ENCODE data around the gene CTBP1.

The CTBP1 gene

GRCh38 chr4:1222036-1222789 is 26.7 kb downstream of the CTBP1 start:
- Histone ChIP-seq H3K36me3 (ENCODE audit: control insufficient read depth in 2 of 2, insufficient read depth in 2 of 2, low read length in 2 of 2) (peaks cover 25 to 39% of the 10 kb centered on the region in 2 donors), H3K4me3 (ENCODE audit: low read length in 2 of 2) (no peak overlapping the region), H3K9me3 (ENCODE audit: control insufficient read depth in 2 of 2, low read length in 2 of 2) (no peaks in the 10 kb centered on the region), H3K4me1 (ENCODE audit: control insufficient read depth, insufficient read depth, low read length) (peaks cover 5% of the 10 kb centered on the region), H3K27ac (ENCODE audit: low read length) (no peak overlapping the region), H3K27me3 (ENCODE audit: control insufficient read depth in 1 of 2, insufficient read depth in 2 of 2, low read length in 2 of 2) (no peaks in the 10 kb centered on the region), H3K9ac (ENCODE audit: low read length in 2 of 2) (no peak overlapping the region)

GRCh38 chr4:1221155-1221870 is 27.6 kb downstream of the CTBP1 start:
- Histone ChIP-seq H3K4me3 (ENCODE audit: low read length in 2 of 2) (no peak overlapping the region), H3K9ac (ENCODE audit: low read length in 2 of 2) (no peak overlapping the region), H3K9me3 (ENCODE audit: control insufficient read depth in 2 of 2, low read length in 2 of 2) (no peaks in the 10 kb centered on the region), H3K27ac (ENCODE audit: low read length) (no peak overlapping the region), H3K4me1 (ENCODE audit: control insufficient read depth, insufficient read depth, low read length) (peaks cover 8% of the 10 kb centered on the region), H3K36me3 (ENCODE audit: control insufficient read depth in 2 of 2, insufficient read depth in 2 of 2, low read length in 2 of 2) (peaks cover 19 to 36% of the 10 kb centered on the region in 2 donors), H3K27me3 (ENCODE audit: control insufficient read depth in 1 of 2, insufficient read depth in 2 of 2, low read length in 2 of 2) (no peaks in the 10 kb centered on the region)

GRCh38 chr4:1220566-1220965 is 28.4 kb downstream of the CTBP1 start:
- H3K27me3 ChIP-seq (ENCODE audit: control insufficient read depth in 1 of 2, insufficient read depth in 2 of 2, low read length in 2 of 2), result no peaks in the 10 kb centered on the region

GRCh38 chr4:1219566-1219950 is 29.4 kb downstream of the CTBP1 start:
- H3K9ac ChIP-seq (ENCODE audit: low read length in 2 of 2), result no peak overlapping the region
- peaks cover 12% of the 10 kb centered on the region for H3K4me1 ChIP-seq (ENCODE audit: control insufficient read depth, insufficient read depth, low read length)
- no peak overlapping the region for H3K27ac ChIP-seq (ENCODE audit: low read length)
- peaks cover 23 to 39% of the 10 kb centered on the region in 2 donors for H3K36me3 ChIP-seq (ENCODE audit: control insufficient read depth in 2 of 2, insufficient read depth in 2 of 2, low read length in 2 of 2)
- H3K9me3 ChIP-seq (ENCODE audit: control insufficient read depth in 2 of 2, low read length in 2 of 2), result no peaks in the 10 kb centered on the region
- no peak overlapping the region for H3K4me3 ChIP-seq (ENCODE audit: low read length in 2 of 2)
- no peaks in the 10 kb centered on the region for H3K27me3 ChIP-seq (ENCODE audit: control insufficient read depth in 1 of 2, insufficient read depth in 2 of 2, low read length in 2 of 2)

More at GRCh38 chr4:1220566-1220965, 28.4 kb downstream of the CTBP1 start:
- H3K4me3 ChIP-seq (ENCODE audit: low read length in 2 of 2), result no peak overlapping the region
- H3K36me3 ChIP-seq (ENCODE audit: control insufficient read depth in 2 of 2, insufficient read depth in 2 of 2, low read length in 2 of 2), result peaks cover 24 to 40% of the 10 kb centered on the region in 2 donors
- H3K9me3 ChIP-seq (ENCODE audit: control insufficient read depth in 2 of 2, low read length in 2 of 2), result no peaks in the 10 kb centered on the region
- no peak overlapping the region for H3K9ac ChIP-seq (ENCODE audit: low read length in 2 of 2)
- H3K4me1 ChIP-seq (ENCODE audit: control insufficient read depth, insufficient read depth, low read length), result peaks cover 6% of the 10 kb centered on the region
- no peak overlapping the region for H3K27ac ChIP-seq (ENCODE audit: low read length)

GRCh38 chr4:1218634-1219565 is 30.0 kb downstream of the CTBP1 start:
- no peak overlapping the region for H3K27ac ChIP-seq (ENCODE audit: low read length)
- H3K9ac ChIP-seq (ENCODE audit: low read length in 2 of 2), result no peak overlapping the region

GRCh38 chr4:1217366-1217765 is 31.6 kb downstream of the CTBP1 start:
- Histone ChIP-seq H3K27me3 (ENCODE audit: control insufficient read depth in 1 of 2, insufficient read depth in 2 of 2, low read length in 2 of 2) (no peaks in the 10 kb centered on the region), H3K36me3 (ENCODE audit: control insufficient read depth in 2 of 2, insufficient read depth in 2 of 2, low read length in 2 of 2) (peaks cover 13 to 43% of the 10 kb centered on the region in 2 donors), H3K4me3 (ENCODE audit: low read length in 2 of 2) (no peak overlapping the region), H3K27ac (ENCODE audit: low read length) (no peak overlapping the region), H3K9me3 (ENCODE audit: control insufficient read depth in 2 of 2, low read length in 2 of 2) (no peaks in the 10 kb centered on the region), H3K4me1 (ENCODE audit: control insufficient read depth, insufficient read depth, low read length) (peaks cover 16% of the 10 kb centered on the region), H3K9ac (ENCODE audit: low read length in 2 of 2) (no peak overlapping the region)

More at GRCh38 chr4:1218634-1219565, 30.0 kb downstream of the CTBP1 start:
- Histone ChIP-seq H3K9me3 (ENCODE audit: control insufficient read depth in 2 of 2, low read length in 2 of 2) (no peaks in the 10 kb centered on the region), H3K4me1 (ENCODE audit: control insufficient read depth, insufficient read depth, low read length) (peaks cover 12% of the 10 kb centered on the region), H3K36me3 (ENCODE audit: control insufficient read depth in 2 of 2, insufficient read depth in 2 of 2, low read length in 2 of 2) (peaks cover 16 to 37% of the 10 kb centered on the region in 2 donors), H3K27me3 (ENCODE audit: control insufficient read depth in 1 of 2, insufficient read depth in 2 of 2, low read length in 2 of 2) (no peaks in the 10 kb centered on the region), H3K4me3 (ENCODE audit: low read length in 2 of 2) (no peak overlapping the region)

GRCh38 chr4:1216869-1217294 is 32.0 kb downstream of the CTBP1 start:
- Histone ChIP-seq H3K36me3 (ENCODE audit: control insufficient read depth in 2 of 2, insufficient read depth in 2 of 2, low read length in 2 of 2) (peaks cover 13 to 43% of the 10 kb centered on the region in 2 donors), H3K9ac (ENCODE audit: low read length in 2 of 2) (no peak overlapping the region), H3K27me3 (ENCODE audit: control insufficient read depth in 1 of 2, insufficient read depth in 2 of 2, low read length in 2 of 2) (no peaks in the 10 kb centered on the region), H3K4me3 (ENCODE audit: low read length in 2 of 2) (no peak overlapping the region), H3K9me3 (ENCODE audit: control insufficient read depth in 2 of 2, low read length in 2 of 2) (no peaks in the 10 kb centered on the region), H3K27ac (ENCODE audit: low read length) (no peak overlapping the region), H3K4me1 (ENCODE audit: control insufficient read depth, insufficient read depth, low read length) (peaks cover 21% of the 10 kb centered on the region)

GRCh38 chr4:1216076-1216614 is 32.8 kb downstream of the CTBP1 start:
- H3K27ac ChIP-seq (ENCODE audit: low read length), result no peak overlapping the region

GRCh38 chr4:1215141-1216075 is 33.5 kb downstream of the CTBP1 start:
- Histone ChIP-seq H3K27ac (ENCODE audit: low read length) (no peak overlapping the region), H3K9ac (ENCODE audit: low read length in 2 of 2) (no peak overlapping the region), H3K4me3 (ENCODE audit: low read length in 2 of 2) (no peak overlapping the region), H3K4me1 (ENCODE audit: control insufficient read depth, insufficient read depth, low read length) (peaks cover 35% of the 10 kb centered on the region), H3K9me3 (ENCODE audit: control insufficient read depth in 2 of 2, low read length in 2 of 2) (no peaks in the 10 kb centered on the region), H3K36me3 (ENCODE audit: control insufficient read depth in 2 of 2, insufficient read depth in 2 of 2, low read length in 2 of 2) (peaks cover 13 to 40% of the 10 kb centered on the region in 2 donors), H3K27me3 (ENCODE audit: control insufficient read depth in 1 of 2, insufficient read depth in 2 of 2, low read length in 2 of 2) (no peaks in the 10 kb centered on the region)

More at GRCh38 chr4:1216076-1216614, 32.8 kb downstream of the CTBP1 start:
- Histone ChIP-seq H3K27me3 (ENCODE audit: control insufficient read depth in 1 of 2, insufficient read depth in 2 of 2, low read length in 2 of 2) (no peaks in the 10 kb centered on the region), H3K9me3 (ENCODE audit: control insufficient read depth in 2 of 2, low read length in 2 of 2) (no peaks in the 10 kb centered on the region), H3K4me3 (ENCODE audit: low read length in 2 of 2) (no peak overlapping the region), H3K4me1 (ENCODE audit: control insufficient read depth, insufficient read depth, low read length) (peaks cover 27% of the 10 kb centered on the region), H3K36me3 (ENCODE audit: control insufficient read depth in 2 of 2, insufficient read depth in 2 of 2, low read length in 2 of 2) (peaks cover 13 to 40% of the 10 kb centered on the region in 2 donors), H3K9ac (ENCODE audit: low read length in 2 of 2) (no peak overlapping the region)
